SK-N-SH treated with all-trans-retinoic acid at 6 μM for 48 hours (cell line): ENCODE measurements around the gene DNAH1.

Experiments used
- ATAC-seq: fragments of 200-7000 bp; cut with Tn5 transposase; 3 replicates; pipeline ENCODE4 v1.9.1; 2020; ENCODE audit warnings: mild to moderate bottlenecking, moderate library complexity
- ARNTL ChIP-seq: fragments of 450-650 bp; formaldehyde crosslinking; IDR thresholded peaks from 2 replicates; pipeline ENCODE4 v1.5.0; 2020; ENCODE audit warnings: low read depth, mild to moderate bottlenecking, moderate library complexity, borderline replicate concordance
- BACH2 ChIP-seq: fragments of 250-450 bp; sonication (Bioruptor Pico); IDR thresholded peaks from 2 replicates; pipeline ENCODE4 v1.9.0; 2021; ENCODE audit warnings: mild to moderate bottlenecking, borderline replicate concordance
- CSDC2 ChIP-seq: fragments of 250-450 bp; sonication (Bioruptor Pico); IDR thresholded peaks from 2 replicates; pipeline ENCODE4 v1.5.0; 2020; ENCODE audit warnings: mild to moderate bottlenecking, moderate library complexity
- ESRRG ChIP-seq: fragments of 250-450 bp; sonication (Bioruptor Pico); IDR thresholded peaks from 2 replicates; pipeline ENCODE4 v1.6.1; 2021; ENCODE audit warnings: mild to moderate bottlenecking
- GLIS3 ChIP-seq: fragments of 250-450 bp; sonication (Bioruptor Pico); IDR thresholded peaks from 2 replicates; pipeline ENCODE4 v1.5.0; 2020; ENCODE audit warnings: mild to moderate bottlenecking, moderate library complexity
- ISL1 ChIP-seq: fragments of 250-450 bp; sonication (Bioruptor Pico); IDR thresholded peaks from 2 replicates; pipeline ENCODE4 v2.1.2; 2022; ENCODE audit warnings: mild to moderate bottlenecking, moderate library complexity
- PPARA ChIP-seq: fragments of 250-450 bp; sonication (Bioruptor Pico); IDR thresholded peaks from 2 replicates; pipeline ENCODE4 v1.5.0; 2020; ENCODE audit warnings: mild to moderate bottlenecking, borderline replicate concordance
- RARB ChIP-seq: fragments of 250-450 bp; sonication (Bioruptor Pico); IDR thresholded peaks from 2 replicates; pipeline ENCODE4 v1.8.0; 2021; ENCODE audit warnings: mild to moderate bottlenecking, moderate library complexity
- SNAI2 ChIP-seq: fragments of 250-450 bp; sonication (Bioruptor Pico); IDR thresholded peaks from 2 replicates; pipeline ENCODE4 v1.5.0; 2020; ENCODE audit warnings: mild to moderate bottlenecking, moderate library complexity
- TCF4 ChIP-seq: fragments of 250-450 bp; sonication (Bioruptor Pico); IDR thresholded peaks from 2 replicates; pipeline ENCODE4 v1.8.0; 2021; ENCODE audit warnings: mild to moderate bottlenecking, moderate library complexity, borderline replicate concordance
- ZC3H10 ChIP-seq: fragments of 250-450 bp; sonication (Bioruptor Pico); IDR thresholded peaks from 2 replicates; pipeline ENCODE4 v1.5.1; 2021; ENCODE audit warnings: mild to moderate bottlenecking, moderate library complexity
- ZFP3 ChIP-seq: fragments of 250-450 bp; sonication (Bioruptor Pico); IDR thresholded peaks from 2 replicates; pipeline ENCODE4 v1.5.0; 2020; ENCODE audit warnings: mild to moderate bottlenecking, moderate library complexity
- ZFP30 ChIP-seq: fragments of 450-650 bp; formaldehyde crosslinking; IDR thresholded peaks from 2 replicates; pipeline ENCODE4 v1.5.0; 2022; ENCODE audit warnings: mild to moderate bottlenecking, moderate library complexity
- ZNF565 ChIP-seq: fragments of 450-650 bp; formaldehyde crosslinking; conservative IDR thresholded peaks from 2 replicates; pipeline ENCODE4 v1.5.0; 2020; ENCODE audit warnings: low read depth, mild to moderate bottlenecking, moderate library complexity
- ZNF70 ChIP-seq: fragments of 450-650 bp; formaldehyde crosslinking; IDR thresholded peaks from 2 replicates; pipeline ENCODE4 v1.5.0; 2020; ENCODE audit warnings: mild to moderate bottlenecking, moderate library complexity
- ZNF8 ChIP-seq: fragments of 450-650 bp; formaldehyde crosslinking; IDR thresholded peaks from 2 replicates; pipeline ENCODE4 v1.5.0; 2020; ENCODE audit warnings: mild to moderate bottlenecking, moderate library complexity
- TF ChIP-seq, protein P1 (sequence below): fragments of 250-450 bp; sonication (Bioruptor Pico); IDR thresholded peaks from 2 replicates; pipeline ENCODE4 v1.8.0; 2020; ENCODE audit warnings: mild to moderate bottlenecking, moderate library complexity, borderline replicate concordance
- TF ChIP-seq, protein P2 (sequence below): fragments of 250-450 bp; sonication (Bioruptor Pico); IDR thresholded peaks from 2 replicates; pipeline ENCODE4 v1.8.0; 2021; ENCODE audit warnings: low read depth, mild to moderate bottlenecking, moderate library complexity, borderline replicate concordance
- TF ChIP-seq, protein P3 (sequence below): fragments of 250-450 bp; sonication (Bioruptor Pico); IDR thresholded peaks from 2 replicates; pipeline ENCODE4 v1.5.0; 2020; ENCODE audit warnings: mild to moderate bottlenecking, moderate library complexity
- TF ChIP-seq, protein P4 (sequence below): fragments of 250-450 bp; sonication (Bioruptor Pico); IDR thresholded peaks from 2 replicates; pipeline ENCODE4 v1.5.1; 2021; ENCODE audit warnings: mild to moderate bottlenecking, moderate library complexity

Gene DNAH1

DNA sequence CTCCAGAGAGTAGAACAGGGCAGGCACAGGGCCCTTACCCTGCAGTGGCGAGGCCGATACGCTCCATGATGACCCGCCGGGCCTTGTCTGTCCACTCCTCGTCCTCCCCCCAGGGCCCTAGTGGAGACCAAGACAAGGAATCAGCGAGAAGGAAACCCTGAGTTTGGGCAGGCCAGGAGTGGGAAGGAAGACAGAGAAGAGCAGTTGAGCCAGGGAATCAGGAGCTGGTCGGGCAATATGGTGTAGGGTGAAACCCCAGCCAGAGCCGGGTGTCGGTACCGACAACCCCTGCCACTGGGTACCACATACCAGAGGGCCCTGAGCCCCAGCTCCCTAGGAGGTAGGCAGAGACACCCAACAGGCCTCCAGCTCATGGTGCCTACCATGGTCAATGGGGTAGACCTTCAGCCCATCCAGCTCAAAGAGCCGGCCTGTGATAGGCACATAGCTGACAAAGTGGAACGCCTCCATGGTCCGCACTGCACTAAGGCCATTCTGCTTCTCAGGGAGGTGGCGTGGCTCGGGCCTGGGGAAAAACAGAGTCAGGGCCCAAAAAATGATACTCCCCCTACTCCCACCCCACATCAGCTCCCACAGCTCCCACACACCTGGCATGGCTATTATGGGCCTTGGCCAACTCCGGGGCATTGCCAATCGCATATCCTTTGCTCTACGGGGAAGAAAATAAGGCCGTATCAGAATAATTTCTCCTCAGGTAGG, 90.8 kb downstream of the DNAH1 start:
- TF ChIP-seq, protein P1, sequence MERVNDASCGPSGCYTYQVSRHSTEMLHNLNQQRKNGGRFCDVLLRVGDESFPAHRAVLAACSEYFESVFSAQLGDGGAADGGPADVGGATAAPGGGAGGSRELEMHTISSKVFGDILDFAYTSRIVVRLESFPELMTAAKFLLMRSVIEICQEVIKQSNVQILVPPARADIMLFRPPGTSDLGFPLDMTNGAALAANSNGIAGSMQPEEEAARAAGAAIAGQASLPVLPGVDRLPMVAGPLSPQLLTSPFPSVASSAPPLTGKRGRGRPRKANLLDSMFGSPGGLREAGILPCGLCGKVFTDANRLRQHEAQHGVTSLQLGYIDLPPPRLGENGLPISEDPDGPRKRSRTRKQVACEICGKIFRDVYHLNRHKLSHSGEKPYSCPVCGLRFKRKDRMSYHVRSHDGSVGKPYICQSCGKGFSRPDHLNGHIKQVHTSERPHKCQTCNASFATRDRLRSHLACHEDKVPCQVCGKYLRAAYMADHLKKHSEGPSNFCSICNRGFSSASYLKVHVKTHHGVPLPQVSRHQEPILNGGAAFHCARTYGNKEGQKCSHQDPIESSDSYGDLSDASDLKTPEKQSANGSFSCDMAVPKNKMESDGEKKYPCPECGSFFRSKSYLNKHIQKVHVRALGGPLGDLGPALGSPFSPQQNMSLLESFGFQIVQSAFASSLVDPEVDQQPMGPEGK (CRISPR knock-in tag), result no peak
- TF ChIP-seq RARB, result no peak
- TF ChIP-seq ZFP3 (CRISPR knock-in tag), result no peak
- no peak for TF ChIP-seq ZFP30 (CRISPR knock-in tag)
- TF ChIP-seq GLIS3 (CRISPR knock-in tag), result no peak
- no peak for TF ChIP-seq ZC3H10 (CRISPR knock-in tag)
- no peak for TF ChIP-seq ISL1 (CRISPR knock-in tag)
- no peak for TF ChIP-seq ZNF70 (CRISPR knock-in tag)
- no peak for TF ChIP-seq CSDC2 (CRISPR knock-in tag)
- TF ChIP-seq BACH2, result no peak
- no peak for TF ChIP-seq PPARA (CRISPR knock-in tag)
- ATAC-seq, result no peak

DNA sequence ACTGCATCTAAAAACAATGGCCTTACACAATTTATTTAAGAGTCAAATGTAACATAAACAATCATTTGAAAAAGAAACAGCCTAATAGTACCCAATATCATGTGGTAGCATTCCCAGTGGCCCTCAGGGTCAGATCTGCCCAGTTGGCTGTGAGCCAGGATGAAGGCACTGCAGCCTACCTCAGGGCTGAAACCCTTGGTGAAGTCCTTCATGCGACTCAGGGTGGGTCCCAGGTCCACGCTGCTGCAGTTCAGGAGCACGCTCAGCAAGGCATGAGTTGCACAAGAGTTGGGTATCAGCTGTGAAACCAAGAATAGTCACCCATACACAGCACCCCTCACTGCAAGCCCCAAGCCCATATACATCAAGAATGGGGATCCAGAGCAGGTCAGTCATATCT, 91.7 kb downstream of the DNAH1 start:
- TF ChIP-seq CSDC2 (CRISPR knock-in tag) (no peak), ZC3H10 (CRISPR knock-in tag) (no peak), GLIS3 (CRISPR knock-in tag) (no peak), PPARA (CRISPR knock-in tag) (no peak), ZNF565 (CRISPR knock-in tag) (no peak), RARB (no peak), ARNTL (CRISPR knock-in tag) (no peak), ZNF8 (no peak), ZNF70 (CRISPR knock-in tag) (no peak), SNAI2 (CRISPR knock-in tag) (no peak), TCF4 (CRISPR knock-in tag) (no peak)
- TF ChIP-seq, protein P1 (CRISPR knock-in tag), result no peak
- TF ChIP-seq, protein P2, sequence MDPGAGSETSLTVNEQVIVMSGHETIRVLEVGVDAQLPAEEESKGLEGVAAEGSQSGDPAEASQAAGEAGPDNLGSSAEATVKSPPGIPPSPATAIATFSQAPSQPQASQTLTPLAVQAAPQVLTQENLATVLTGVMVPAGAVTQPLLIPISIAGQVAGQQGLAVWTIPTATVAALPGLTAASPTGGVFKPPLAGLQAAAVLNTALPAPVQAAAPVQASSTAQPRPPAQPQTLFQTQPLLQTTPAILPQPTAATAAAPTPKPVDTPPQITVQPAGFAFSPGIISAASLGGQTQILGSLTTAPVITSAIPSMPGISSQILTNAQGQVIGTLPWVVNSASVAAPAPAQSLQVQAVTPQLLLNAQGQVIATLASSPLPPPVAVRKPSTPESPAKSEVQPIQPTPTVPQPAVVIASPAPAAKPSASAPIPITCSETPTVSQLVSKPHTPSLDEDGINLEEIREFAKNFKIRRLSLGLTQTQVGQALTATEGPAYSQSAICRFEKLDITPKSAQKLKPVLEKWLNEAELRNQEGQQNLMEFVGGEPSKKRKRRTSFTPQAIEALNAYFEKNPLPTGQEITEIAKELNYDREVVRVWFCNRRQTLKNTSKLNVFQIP, result no peak
- TF ChIP-seq, protein P3, sequence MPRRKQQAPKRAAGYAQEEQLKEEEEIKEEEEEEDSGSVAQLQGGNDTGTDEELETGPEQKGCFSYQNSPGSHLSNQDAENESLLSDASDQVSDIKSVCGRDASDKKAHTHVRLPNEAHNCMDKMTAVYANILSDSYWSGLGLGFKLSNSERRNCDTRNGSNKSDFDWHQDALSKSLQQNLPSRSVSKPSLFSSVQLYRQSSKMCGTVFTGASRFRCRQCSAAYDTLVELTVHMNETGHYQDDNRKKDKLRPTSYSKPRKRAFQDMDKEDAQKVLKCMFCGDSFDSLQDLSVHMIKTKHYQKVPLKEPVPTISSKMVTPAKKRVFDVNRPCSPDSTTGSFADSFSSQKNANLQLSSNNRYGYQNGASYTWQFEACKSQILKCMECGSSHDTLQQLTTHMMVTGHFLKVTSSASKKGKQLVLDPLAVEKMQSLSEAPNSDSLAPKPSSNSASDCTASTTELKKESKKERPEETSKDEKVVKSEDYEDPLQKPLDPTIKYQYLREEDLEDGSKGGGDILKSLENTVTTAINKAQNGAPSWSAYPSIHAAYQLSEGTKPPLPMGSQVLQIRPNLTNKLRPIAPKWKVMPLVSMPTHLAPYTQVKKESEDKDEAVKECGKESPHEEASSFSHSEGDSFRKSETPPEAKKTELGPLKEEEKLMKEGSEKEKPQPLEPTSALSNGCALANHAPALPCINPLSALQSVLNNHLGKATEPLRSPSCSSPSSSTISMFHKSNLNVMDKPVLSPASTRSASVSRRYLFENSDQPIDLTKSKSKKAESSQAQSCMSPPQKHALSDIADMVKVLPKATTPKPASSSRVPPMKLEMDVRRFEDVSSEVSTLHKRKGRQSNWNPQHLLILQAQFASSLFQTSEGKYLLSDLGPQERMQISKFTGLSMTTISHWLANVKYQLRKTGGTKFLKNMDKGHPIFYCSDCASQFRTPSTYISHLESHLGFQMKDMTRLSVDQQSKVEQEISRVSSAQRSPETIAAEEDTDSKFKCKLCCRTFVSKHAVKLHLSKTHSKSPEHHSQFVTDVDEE (CRISPR knock-in tag), result no peak
- no peak for ATAC-seq

DNA sequence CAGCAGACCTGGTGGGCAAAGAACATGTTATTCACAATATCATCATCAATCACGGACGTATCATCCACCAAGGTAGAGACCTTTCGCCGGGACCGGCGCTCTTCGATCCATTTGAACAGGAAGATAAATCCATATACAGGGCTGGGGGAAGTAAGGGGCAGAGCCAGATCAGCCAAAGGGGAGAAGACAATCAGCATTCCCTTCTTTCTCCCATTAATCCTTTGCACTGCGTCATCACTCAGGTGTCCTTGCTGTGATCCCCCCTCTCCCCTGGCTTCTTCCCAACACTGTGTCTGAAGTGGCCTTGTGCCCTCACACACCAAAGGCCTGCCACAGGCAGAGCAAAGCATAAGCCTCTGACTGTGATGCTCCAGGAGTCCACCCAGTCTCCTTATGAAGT, 92.3 kb downstream of the DNAH1 start:
- ATAC-seq, result no peak
- TF ChIP-seq ZFP30 (CRISPR knock-in tag) (no peak), GLIS3 (CRISPR knock-in tag) (no peak), ISL1 (CRISPR knock-in tag) (no peak), ZNF70 (CRISPR knock-in tag) (no peak), ZNF565 (CRISPR knock-in tag) (no peak), RARB (no peak), ESRRG (no peak)
- TF ChIP-seq, protein P3 (CRISPR knock-in tag), result no peak
- TF ChIP-seq, protein P4, sequence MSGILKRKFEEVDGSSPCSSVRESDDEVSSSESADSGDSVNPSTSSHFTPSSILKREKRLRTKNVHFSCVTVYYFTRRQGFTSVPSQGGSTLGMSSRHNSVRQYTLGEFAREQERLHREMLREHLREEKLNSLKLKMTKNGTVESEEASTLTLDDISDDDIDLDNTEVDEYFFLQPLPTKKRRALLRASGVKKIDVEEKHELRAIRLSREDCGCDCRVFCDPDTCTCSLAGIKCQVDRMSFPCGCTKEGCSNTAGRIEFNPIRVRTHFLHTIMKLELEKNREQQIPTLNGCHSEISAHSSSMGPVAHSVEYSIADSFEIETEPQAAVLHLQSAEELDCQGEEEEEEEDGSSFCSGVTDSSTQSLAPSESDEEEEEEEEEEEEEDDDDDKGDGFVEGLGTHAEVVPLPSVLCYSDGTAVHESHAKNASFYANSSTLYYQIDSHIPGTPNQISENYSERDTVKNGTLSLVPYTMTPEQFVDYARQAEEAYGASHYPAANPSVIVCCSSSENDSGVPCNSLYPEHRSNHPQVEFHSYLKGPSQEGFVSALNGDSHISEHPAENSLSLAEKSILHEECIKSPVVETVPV (CRISPR knock-in tag), result no peak
- TF ChIP-seq, protein P1 (CRISPR knock-in tag), result no peak
